Endothelial cell of hepatic sinusoid (primary cell): Measurements from ENCODE around the gene QKI.
"Not testable (repeated sequence)": the region's sequence is repeated elsewhere in the genome, so short reads cannot be mapped to it uniquely, and the experiment has no call there.

Experiments
- in situ Hi-C: cut with HindIII; loops from 2 replicates; pipeline ENCODE4 v1.10.0; 2017; ENCODE audit warnings: low sequenced_read_pairs

QKI gene

GRCh38 chr6:163469459-163469985 lies 55.0 kb downstream of the QKI start:
- in situ Hi-C loops = no loop called here

DNA sequence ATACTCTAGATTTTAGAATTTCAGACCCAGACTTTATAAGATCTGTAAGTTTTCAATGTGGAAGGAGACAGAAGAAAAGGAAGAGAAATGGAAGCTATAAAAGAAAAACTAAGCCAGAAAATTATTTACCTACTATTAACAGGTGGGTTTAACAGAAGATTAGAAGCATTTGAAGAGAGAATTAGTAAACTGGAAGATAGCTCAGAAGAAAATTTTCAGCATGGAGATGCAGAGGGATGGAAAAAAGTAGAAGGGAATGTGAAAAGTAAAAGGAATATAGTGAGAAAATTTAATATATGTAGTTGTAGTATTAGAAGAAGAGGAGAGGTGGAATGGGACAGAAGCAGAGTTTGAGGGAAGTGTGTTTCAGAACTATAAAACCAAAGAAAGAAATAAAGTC lies 56.1 kb downstream of the QKI start:
- in situ Hi-C loops = no loop called here

DNA sequence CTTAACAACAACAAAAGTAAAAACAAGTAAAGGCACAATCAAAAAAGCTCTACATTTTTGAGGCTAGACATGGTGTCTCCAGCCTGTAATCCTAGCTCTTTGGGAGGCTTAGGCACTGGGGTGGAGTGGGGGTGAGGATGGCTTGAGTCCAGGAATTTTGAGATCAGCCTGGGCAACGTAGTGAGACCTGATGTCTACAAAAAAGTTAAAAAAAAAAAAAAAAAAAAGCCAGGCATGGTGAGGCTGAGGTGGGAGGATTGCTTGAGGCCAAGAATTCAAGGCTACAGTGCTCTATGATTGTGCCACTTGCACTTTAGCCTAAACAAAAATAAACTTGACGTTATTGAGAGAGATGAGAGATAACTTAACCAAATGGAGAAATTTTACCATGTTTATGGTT lies 60.1 kb downstream of the QKI start:
- in situ Hi-C loops = no loop called here

GRCh38 chr6:163476946-163477345 lies 62.4 kb downstream of the QKI start:
- in situ Hi-C loops = not testable (repeated sequence)

GRCh38 chr6:163483107-163483506 lies 68.6 kb downstream of the QKI start:
- in situ Hi-C loops = no loop called here

DNA sequence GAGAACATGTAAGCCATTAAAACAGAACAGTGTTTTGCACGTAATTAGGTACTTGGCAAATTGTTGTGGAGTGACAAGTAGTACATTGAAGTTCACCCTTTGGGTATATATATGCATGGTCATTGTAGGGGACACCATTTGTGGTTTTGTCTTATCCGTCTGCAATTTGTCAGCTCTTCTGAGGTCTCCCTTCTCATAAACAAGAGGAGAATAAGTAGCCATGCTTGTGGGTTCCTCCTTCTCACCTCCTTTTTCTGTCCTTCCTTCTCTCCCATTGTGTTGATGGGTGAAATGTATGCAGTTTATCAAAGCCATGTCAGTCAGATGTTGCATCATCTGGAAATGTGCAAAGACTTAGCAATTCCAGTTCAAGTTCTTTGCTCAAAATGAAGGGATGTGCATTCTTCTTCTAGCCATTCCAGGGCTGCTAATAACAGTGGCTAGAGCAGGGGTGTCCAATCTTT lies 70.9 kb downstream of the QKI start:
- in situ Hi-C loops = no loop called here

DNA sequence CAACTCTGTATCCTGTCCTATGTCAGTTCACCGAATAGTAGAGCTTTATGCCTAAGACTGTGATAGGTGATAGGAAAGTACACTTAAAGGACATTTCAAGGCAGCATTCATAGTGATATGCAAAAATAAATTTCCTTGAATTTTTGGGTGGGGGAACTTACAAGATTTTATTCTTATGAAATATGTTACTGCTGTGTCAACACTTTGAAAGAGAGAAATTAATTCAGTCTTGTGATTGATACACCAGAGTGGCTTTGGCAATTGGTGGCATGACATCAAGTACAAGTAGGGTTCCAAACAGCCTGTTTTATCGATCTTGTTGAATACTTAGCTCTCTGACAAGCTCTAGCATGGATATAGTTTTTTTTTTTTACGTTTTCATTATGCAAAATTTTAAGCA lies 72.3 kb downstream of the QKI start:
- in situ Hi-C loops = no loop called here

GRCh38 chr6:163487606-163488005 lies 73.1 kb downstream of the QKI start:
- in situ Hi-C loops = no loop called here

GRCh38 chr6:163489584-163489983 lies 75.1 kb downstream of the QKI start:
- in situ Hi-C loops = no loop called here

- in situ Hi-C loops = loop anchor here (5.0 kb wide), 1 partner anchor 36 kb away; no protein-coding TSS in a partner anchor
Observed at GRCh38 chr6:163490826-163491577, 76.5 kb downstream of the QKI start.

- in situ Hi-C loops = loop anchor here (5.0 kb wide), 1 partner anchor 35 kb away; no protein-coding TSS in a partner anchor
Observed at GRCh38 chr6:163491737-163492300, 77.3 kb downstream of the QKI start.

DNA sequence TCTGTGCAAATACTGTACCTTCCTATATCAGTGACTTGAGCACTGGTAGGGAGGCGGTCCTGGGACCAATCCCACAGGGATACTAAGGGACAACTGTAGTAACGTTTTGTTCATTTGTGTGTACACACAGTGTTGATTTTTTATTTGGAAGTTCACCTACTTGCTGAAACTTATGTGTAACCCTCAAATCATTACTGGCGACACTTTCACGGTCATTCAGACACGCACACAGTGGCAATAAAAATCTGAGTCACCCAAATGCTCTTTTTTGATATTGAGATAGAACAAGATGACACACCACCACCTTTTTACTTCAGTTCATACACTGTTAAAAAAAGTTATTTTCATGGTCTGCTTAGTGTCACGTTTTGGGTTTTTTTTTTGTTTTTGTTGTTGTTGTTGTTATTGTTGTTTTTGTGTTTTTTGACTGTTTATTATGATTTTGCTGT lies 79.8 kb downstream of the QKI start:
- in situ Hi-C loops = loop anchor here (5.0 kb wide), 1 partner anchor 33 kb away; no protein-coding TSS in a partner anchor

- in situ Hi-C loops = no loop called here
Observed at GRCh38 chr6:163496205-163496604, 81.7 kb downstream of the QKI start.

GRCh38 chr6:163500105-163500504 lies 85.6 kb downstream of the QKI start:
- in situ Hi-C loops = no loop called here

- in situ Hi-C loops = no loop called here
Observed at GRCh38 chr6:163501026-163501425, 86.5 kb downstream of the QKI start.

DNA sequence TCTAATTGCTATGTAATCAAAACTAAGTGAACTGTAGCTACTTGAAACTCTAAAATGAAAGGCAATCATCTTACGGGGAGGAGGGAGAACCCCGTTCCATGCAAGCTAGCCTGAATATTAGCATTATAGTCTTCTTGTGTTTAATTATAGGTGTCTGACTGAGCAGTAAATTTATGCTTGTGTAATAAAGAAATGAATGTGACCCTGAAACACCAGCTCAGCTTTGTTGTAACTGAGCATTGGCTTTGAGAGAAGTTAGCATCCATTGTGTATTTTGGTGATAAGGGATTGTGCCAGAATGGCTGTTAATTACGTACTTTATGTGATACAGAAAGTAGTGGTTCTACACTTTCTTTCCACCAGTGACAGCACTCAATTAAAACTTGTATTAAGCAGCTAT lies 86.9 kb downstream of the QKI start:
- in situ Hi-C loops = no loop called here

DNA sequence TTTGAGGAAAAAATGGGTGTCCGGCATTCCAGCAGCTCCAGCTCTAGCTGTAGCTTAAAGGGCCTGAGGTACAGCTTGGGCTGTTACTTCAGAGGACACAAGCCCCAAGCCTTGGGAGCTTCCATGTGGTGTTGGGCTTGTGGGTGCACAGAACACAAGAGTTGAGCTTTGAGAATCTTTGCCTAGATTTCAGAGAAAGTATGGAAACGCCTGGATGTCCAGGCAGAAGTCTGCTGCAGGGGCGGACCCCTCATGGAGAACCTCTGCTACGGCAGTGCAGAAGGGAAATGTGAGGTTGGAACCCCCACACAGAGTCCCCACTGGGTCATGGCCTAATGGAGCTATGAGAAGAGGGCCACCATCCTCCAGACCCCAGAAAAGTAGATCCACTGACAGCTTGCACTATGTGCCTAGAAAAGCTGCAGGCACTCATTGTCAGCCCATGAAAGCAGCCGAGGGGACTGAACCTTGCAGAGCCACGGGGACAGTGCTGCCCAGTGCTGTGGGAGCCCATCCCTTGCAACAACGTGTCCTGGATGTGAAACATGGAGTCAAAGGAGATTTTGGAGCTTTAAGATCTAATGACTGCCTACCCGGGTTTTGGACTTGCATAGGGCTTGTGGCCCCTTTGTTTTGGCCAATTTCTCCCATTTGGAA lies 90.6 kb downstream of the QKI start:
- in situ Hi-C loops = no loop called here

DNA sequence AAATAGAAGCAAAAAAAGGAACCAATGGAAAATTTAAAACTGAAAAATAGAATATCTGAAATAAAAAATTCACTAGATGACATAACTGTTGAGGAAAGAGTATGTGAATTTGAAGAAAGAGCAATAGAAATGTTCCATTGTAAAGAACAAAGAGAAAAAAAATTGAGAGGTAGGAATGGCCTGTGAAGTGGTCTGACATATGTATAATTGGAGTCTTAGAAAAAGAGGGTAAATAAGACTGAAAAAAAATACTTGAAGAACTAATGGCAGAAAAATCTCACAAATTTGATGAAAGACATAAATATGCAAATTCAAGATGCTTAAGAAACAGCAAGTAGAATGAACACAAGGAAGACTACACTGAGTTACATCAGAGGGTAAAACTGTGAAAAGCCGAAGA lies 93.4 kb downstream of the QKI start:
- in situ Hi-C loops = no loop called here

DNA sequence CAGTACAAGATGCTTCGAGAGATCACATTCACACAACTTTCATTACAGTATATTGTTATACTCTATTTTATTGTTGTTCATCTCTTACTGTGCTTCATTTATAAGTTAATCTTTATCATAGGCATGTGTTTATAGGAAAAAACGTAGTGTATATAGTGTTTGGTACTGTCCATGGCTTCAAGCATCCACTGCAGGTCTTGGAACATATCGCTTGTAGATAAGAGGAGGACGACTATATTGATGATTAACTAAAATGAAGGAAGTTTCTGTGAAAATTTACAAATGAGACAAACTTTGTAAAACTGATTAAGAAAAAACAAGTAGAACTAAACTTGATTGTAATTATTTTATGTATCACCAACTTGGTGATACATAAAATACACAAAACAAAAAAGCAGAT lies 98.5 kb downstream of the QKI start:
- in situ Hi-C loops = no loop called here

GRCh38 chr6:163513570-163514166 lies 99.2 kb downstream of the QKI start:
- in situ Hi-C loops = no loop called here

GRCh38 chr6:163516908-163517307 lies 102.4 kb downstream of the QKI start:
- in situ Hi-C loops = no loop called here
